Hepatocyte (in vitro differentiated cells): Measurements from ENCODE around the gene SKAP1.

Experiments
- CTCF ChIP-seq: fragments of 200-600 bp; sonication (generic); IDR thresholded peaks from 2 replicates; pipeline ENCODE4 v1.5.1; 2016; ENCODE audit warnings: antibody characterized with exemption, mild to moderate bottlenecking; ENCODE audit not compliant: poor library complexity
- EZH2 ChIP-seq: fragments of 200-600 bp; sonication (generic); IDR thresholded peaks from 2 replicates; pipeline ENCODE4 v1.6.1; 2016; ENCODE audit warnings: antibody characterized with exemption, mild to moderate bottlenecking, borderline replicate concordance
- EZH2phosphoT487 ChIP-seq: fragments of 200-600 bp; sonication (generic); IDR thresholded peaks from one replicate; pipeline ENCODE4 v1.6.1; 2018; ENCODE audit warnings: antibody characterized with exemption, mild to moderate bottlenecking, low read depth, moderate library complexity; ENCODE audit not compliant: unreplicated experiment, severe bottlenecking

GRCh38 chr17:48469227-48469626, 39.2 kb upstream of the SKAP1 start:
- no peak for TF ChIP-seq CTCF
- TF ChIP-seq EZH2, result no peak
- TF ChIP-seq EZH2phosphoT487, result no peak
